Prostate gland (tissue), 2 donors: ENCODE measurements around the gene ZSCAN20. TPM values are rescaled to one million over a fixed set of nuclear protein-coding genes. Genes with fewer than 3 reads are reported as not detected.
A peak's percentile ranks its signal among the peaks of the same experiment; 100 is the strongest.

Experiments
- DNase-seq: peaks from one replicate; pipeline ENCODE4 v3.0.0-alpha.2; 2019; ENCODE audit warnings: low spot score
- H3K27ac ChIP-seq, 2 donors: fragments of 200-600 bp; sonication (generic); 2 replicates each; pipeline ENCODE4 v1.5.1; 2017 to 2019
- H3K27me3 ChIP-seq: fragments of 200-600 bp; sonication (generic); replicated peaks from 2 replicates; pipeline ENCODE4 v1.5.1; 2019; ENCODE audit not compliant: insufficient read depth
- H3K36me3 ChIP-seq, 2 donors: fragments of 200-600 bp; sonication (generic); 1 replicate in 1 of 2; 2 replicates in 1 of 2; pipeline versions ENCODE4 v1.5.1 to v1.8.1; 2017 to 2019
- H3K4me1 ChIP-seq: fragments of 200-600 bp; sonication (generic); replicated peaks from 2 replicates; pipeline ENCODE4 v1.5.1; 2019
- H3K4me3 ChIP-seq, 2 donors: fragments of 200-600 bp; sonication (generic); 2 replicates each; pipeline ENCODE4 v1.5.1; 2017 to 2019
- H3K9me3 ChIP-seq: fragments of 200-600 bp; sonication (generic); 2 replicates; pipeline ENCODE4 v1.5.1; 2017
- POLR2A ChIP-seq: fragments of 450-650 bp; IDR thresholded peaks from one replicate; pipeline ENCODE4 v1.6.1; 2016; ENCODE audit warnings: antibody characterized with exemption, mild to moderate bottlenecking
- POLR2AphosphoS5 ChIP-seq: sonication (generic); formaldehyde crosslinking; IDR thresholded peaks from one replicate; pipeline ENCODE4 v1.6.1; 2017; ENCODE audit warnings: antibody characterized with exemption
- WGBS: methylation state at CpG from one replicate; pipeline ENCODE4 v1.1.5; 2018; 5-methylcytosine and 5-hydroxymethylcytosine counted together
- intact Hi-C: fragments of 100-400 bp; cut with DNase I; formaldehyde crosslinking; loops from one replicate; pipeline ENCODE4 v1.14.2; 2022
- total RNA-seq, 2 donors: library from RNA; depleted of rRNA; stranded (reverse); fragments of >200 nt; gene quantifications; one replicate each; pipeline ENCODE4 v1.1.0, GENCODE V29; 2016
- TF ChIP-seq, protein P1 (sequence below), 4 experiments: fragments of 200-600 bp in 2 of 4; fragments of 450-650 bp in 2 of 4; sonication (generic) in 2 of 4; IDR thresholded peaks; 1 replicate in 3 of 4; 2 replicates in 1 of 4; pipeline ENCODE4 v1.5.1; 2016 to 2019; ENCODE audit warnings: antibody characterized with exemption in 4 of 4, mild to moderate bottlenecking in 2 of 4, moderate library complexity in 2 of 4

The ZSCAN20 gene
- total RNA-seq, 2 donors from 2014 or later: 4.7 to 11.1 TPM

DNA sequence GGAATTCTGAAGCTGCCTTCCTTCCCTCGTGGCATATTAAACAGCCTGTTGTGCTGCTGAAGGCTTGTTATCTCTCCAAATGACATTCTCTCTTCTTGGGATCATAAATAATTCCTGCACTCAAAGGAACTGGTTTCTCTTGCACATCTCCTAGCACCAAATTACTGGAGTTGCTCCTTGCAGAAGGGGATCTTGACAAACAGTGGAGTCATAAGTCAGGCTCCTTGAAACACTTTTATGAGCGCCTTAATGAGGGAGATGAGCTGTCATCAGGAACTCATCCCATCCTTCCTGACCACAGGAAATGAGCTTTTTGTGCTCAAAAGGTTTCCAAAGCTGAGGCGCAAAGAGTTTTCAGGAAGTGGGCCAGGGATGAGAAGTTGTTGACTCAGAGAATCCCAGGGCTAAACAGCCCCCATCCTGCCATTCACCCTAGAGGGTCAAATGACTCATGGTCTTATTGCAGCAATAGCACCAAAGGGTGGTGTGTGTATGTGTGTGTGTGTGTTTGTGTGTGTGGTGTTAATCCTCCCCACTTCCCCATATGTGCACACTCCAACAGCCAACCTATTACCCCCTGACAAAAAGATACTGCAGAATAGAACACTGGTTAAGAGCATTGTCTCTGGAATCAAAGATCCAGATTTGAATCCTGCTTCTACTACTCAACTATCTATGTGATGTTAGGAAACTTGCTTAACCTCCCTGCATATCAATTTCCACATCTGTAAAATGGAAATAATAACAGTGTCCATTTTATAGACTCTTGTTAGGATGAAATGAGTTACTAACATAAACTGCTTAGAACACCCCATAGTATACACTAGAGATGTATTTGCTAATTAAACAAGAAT lies 38.7 kb upstream of the ZSCAN20 start:
- no peak for DNase-seq
- Histone ChIP-seq H3K27me3 (no peaks in the 10 kb centered on the region), H3K27ac (no peak overlapping the region), H3K36me3 (no peaks in the 10 kb centered on the region), H3K9me3 (no peaks in the 10 kb centered on the region), H3K4me3 (no peak overlapping the region), H3K4me1 (no peaks in the 10 kb centered on the region)
- intact Hi-C loops: loop anchor here (5.0 kb wide), 1 partner anchor 61 kb away; no protein-coding TSS in a partner anchor
- TF ChIP-seq, protein P1, sequence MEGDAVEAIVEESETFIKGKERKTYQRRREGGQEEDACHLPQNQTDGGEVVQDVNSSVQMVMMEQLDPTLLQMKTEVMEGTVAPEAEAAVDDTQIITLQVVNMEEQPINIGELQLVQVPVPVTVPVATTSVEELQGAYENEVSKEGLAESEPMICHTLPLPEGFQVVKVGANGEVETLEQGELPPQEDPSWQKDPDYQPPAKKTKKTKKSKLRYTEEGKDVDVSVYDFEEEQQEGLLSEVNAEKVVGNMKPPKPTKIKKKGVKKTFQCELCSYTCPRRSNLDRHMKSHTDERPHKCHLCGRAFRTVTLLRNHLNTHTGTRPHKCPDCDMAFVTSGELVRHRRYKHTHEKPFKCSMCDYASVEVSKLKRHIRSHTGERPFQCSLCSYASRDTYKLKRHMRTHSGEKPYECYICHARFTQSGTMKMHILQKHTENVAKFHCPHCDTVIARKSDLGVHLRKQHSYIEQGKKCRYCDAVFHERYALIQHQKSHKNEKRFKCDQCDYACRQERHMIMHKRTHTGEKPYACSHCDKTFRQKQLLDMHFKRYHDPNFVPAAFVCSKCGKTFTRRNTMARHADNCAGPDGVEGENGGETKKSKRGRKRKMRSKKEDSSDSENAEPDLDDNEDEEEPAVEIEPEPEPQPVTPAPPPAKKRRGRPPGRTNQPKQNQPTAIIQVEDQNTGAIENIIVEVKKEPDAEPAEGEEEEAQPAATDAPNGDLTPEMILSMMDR (IDR thresholded peaks at IDR 0.05): no peak
- peak; percentile 30 for TF ChIP-seq POLR2AphosphoS5
- TF ChIP-seq POLR2A: no peak
- 42% methylated on average over 3 of the region's 3 CpGs for whole genome bisulfite sequencing

DNA sequence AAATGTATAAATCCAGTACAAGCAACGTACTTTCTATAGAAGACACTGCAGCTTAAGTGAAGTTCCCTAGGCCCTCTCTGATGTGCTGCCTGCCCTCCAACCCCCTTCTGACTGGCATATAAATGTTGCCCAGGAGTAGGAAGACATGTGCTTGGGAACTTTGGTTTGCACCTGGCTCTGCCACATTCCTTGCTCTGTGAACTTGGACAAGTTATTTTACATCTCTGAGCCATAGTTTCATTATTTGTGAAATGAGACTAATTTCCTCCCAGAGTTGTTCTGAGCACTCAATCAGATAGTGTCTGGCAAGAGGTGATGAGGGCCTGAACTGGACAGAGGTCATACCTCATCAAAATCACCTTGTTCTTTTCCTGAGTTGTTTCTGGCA lies 38.1 kb upstream of the ZSCAN20 start:
- 75% methylated on average over 1 of the region's 1 CpG for WGBS
- no peak for TF ChIP-seq POLR2AphosphoS5
- TF ChIP-seq, protein P1 (IDR thresholded peaks at IDR 0.05): no peak
- TF ChIP-seq POLR2A: no peak
- intact Hi-C loops: loop anchor here (5.0 kb wide), 1 partner anchor 62 kb away; no protein-coding TSS in a partner anchor

DNA sequence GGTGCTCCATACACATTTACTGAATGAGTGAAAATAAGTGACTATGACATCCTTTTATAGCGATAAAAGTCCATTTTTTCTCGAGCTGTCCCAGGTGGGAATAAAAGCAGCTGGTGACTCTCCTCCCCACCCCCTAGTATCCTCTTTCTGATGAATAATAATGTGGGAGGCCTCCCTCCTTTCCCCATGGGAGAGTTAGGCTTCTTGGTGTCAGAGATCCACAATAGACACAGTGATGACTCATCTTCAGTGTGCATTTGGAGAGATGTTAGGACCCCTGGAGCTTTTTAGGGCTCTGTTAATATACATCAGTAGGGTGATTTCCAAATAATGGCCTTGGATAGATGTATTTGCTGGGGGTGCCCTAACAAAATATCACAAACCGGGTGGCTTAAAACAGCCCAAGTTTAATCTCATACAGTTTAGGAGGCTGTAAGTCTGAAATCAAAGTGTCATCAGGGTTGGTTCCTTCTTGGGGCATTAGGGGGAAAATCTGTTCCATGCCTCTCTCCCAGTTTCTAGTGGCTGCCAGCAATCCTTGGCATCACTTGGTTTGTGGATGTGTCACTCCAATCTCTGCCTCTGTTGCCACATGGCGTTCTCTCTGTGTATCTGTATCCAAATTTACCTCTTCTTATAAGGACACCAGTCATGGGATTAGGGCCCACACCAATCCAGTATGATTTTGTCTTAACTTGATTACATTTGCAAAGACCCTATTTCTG lies 37.2 kb upstream of the ZSCAN20 start:
- no peaks in the 10 kb centered on the region for H3K4me1 ChIP-seq
- no peak overlapping the region for H3K27ac ChIP-seq
- 64% methylated on average over 4 of the region's 4 CpGs for WGBS
- intact Hi-C loops: no loop called here
- no peak overlapping the region for H3K4me3 ChIP-seq
- H3K9me3 ChIP-seq: no peaks in the 10 kb centered on the region
- TF ChIP-seq POLR2AphosphoS5 (no peak), POLR2A (no peak)
- TF ChIP-seq, protein P1 (IDR thresholded peaks at IDR 0.05): no peak
- H3K36me3 ChIP-seq: no peaks in the 10 kb centered on the region
- DNase-seq: no peak
- H3K27me3 ChIP-seq: no peaks in the 10 kb centered on the region

More for the DNA sequence above, 38.1 kb upstream of the ZSCAN20 start:
- Histone ChIP-seq H3K9me3 (no peaks in the 10 kb centered on the region), H3K36me3 (no peaks in the 10 kb centered on the region), H3K4me3 (no peak overlapping the region), H3K4me1 (no peaks in the 10 kb centered on the region), H3K27me3 (no peaks in the 10 kb centered on the region), H3K27ac (no peak overlapping the region)
- no peak for DNase-seq

DNA sequence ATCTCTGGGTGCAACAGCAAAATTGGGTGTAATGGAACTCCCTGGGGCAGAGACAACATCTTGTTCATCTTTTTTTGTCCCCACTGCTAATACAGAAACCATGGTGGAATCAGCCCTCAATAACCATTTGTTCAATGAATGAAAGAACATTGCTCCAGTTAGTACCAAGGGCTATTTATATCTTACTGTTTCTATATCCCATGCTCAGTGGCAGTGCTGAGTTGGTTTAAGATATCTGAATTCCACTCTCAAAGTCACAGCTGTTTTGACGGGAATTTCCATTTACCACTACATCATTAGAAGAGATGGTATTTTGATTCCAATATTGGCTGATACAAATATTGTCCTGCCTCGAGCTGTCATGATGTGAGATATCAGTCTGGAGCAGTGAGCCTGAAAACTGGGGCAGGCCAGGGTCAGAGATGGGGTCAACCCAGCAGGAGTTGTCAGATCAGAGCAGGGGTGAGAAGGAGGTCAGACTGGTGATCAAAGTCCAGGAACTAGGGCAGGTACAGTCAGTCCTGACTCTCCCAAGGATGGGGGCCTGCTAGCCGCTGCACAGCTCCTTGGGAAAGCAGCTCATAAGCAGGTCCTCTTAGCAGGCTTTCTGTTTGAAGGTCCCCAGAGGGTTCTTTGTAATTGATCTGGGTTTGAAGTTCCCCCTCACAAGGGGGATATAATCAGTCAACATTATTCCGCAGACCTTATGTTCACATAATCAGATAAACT lies 35.7 kb upstream of the ZSCAN20 start:
- no peak for DNase-seq
- intact Hi-C loops: no loop called here
- TF ChIP-seq, protein P1 (IDR thresholded peaks at IDR 0.05): no peak
- TF ChIP-seq POLR2A (no peak), POLR2AphosphoS5 (no peak)
- no peaks in the 10 kb centered on the region for H3K36me3 ChIP-seq
- no peaks in the 10 kb centered on the region for H3K9me3 ChIP-seq
- no peaks in the 10 kb centered on the region for H3K4me1 ChIP-seq
- no peak overlapping the region for H3K4me3 ChIP-seq
- no peaks in the 10 kb centered on the region for H3K27me3 ChIP-seq
- no peak overlapping the region for H3K27ac ChIP-seq
- WGBS: 84% methylated on average over 4 of the region's 4 CpGs
